GM12875 (cell line): ENCODE data around the gene ROR1.

Experiments used
- H3K4me3 ChIP-seq: one replicate; pipeline ENCODE4 v1.5.1; 2011; ENCODE audit warnings: low read depth, low read length, control low read depth
- CTCF ChIP-seq: IDR thresholded peaks from 2 replicates; pipeline ENCODE4 v1.5.1; 2011; ENCODE audit warnings: low read depth, mild to moderate bottlenecking, control low read depth, inconsistent platforms, low read length, moderate library complexity, borderline replicate concordance; ENCODE audit not compliant: insufficient read depth

ROR1 gene

GRCh38 chr1:64124704-64125440 lies 351.1 kb downstream of the ROR1 start:
- no peak overlapping the region for H3K4me3 ChIP-seq
- no peak for TF ChIP-seq CTCF

GRCh38 chr1:64126581-64126980 lies 352.8 kb downstream of the ROR1 start:
- TF ChIP-seq CTCF, result no peak
- H3K4me3 ChIP-seq, result no peak overlapping the region

GRCh38 chr1:64127297-64127696 lies 353.5 kb downstream of the ROR1 start:
- no peak for TF ChIP-seq CTCF
- no peak overlapping the region for H3K4me3 ChIP-seq

- H3K4me3 ChIP-seq, result no peak overlapping the region
Measured at GRCh38 chr1:64129701-64130100, 355.9 kb downstream of the ROR1 start.

GRCh38 chr1:64131155-64131554 lies 357.3 kb downstream of the ROR1 start:
- H3K4me3 ChIP-seq, result no peak overlapping the region
- no peak for TF ChIP-seq CTCF

More at GRCh38 chr1:64129701-64130100, 355.9 kb downstream of the ROR1 start:
- TF ChIP-seq CTCF, result no peak

GRCh38 chr1:64133036-64133435 lies 359.2 kb downstream of the ROR1 start:
- no peak overlapping the region for H3K4me3 ChIP-seq
- no peak for TF ChIP-seq CTCF

- TF ChIP-seq CTCF, result no peak
- H3K4me3 ChIP-seq, result no peak overlapping the region
Measured at GRCh38 chr1:64135462-64136223, 361.8 kb downstream of the ROR1 start.
